Peyer's patch (tissue), 4 donors: ENCODE measurements around the gene KITLG.

Experiments
- CTCF ChIP-seq, 6 experiments: fragments of 450-650 bp in 4 of 6; fragments of 200-600 bp in 2 of 6; sonication (generic) in 1 of 6; IDR thresholded peaks; one replicate each; pipeline ENCODE4 v1.5.1; 2017 to 2019; ENCODE audit warnings: antibody characterized with exemption in 6 of 6, mild to moderate bottlenecking in 3 of 6, moderate library complexity in 1 of 6
- POLR2A ChIP-seq, 2 donors: fragments of 450-650 bp; IDR thresholded peaks; one replicate each; pipeline ENCODE4 v1.5.1; 2017; ENCODE audit warnings: antibody characterized with exemption in 2 of 2, mild to moderate bottlenecking in 2 of 2, moderate library complexity in 2 of 2

- no peak for TF ChIP-seq POLR2A (IDR thresholded peaks at IDR 0.05)
- TF ChIP-seq CTCF (IDR thresholded peaks at IDR 0.05) = no peak
These were observed 24.0 kb downstream of the KITLG start for GRCh38 chr12:88556213-88556774.
